SK-N-SH (cell line): ENCODE results near the gene CFC1. TPM values are rescaled to one million over a fixed set of nuclear protein-coding genes. Genes with fewer than 3 reads are reported as not detected.
"Not testable (repeated sequence)": the region's sequence is repeated elsewhere in the genome, so short reads cannot be mapped to it uniquely, and the experiment has no call there.

Experiments used
- CTCF ChIA-PET: fragments of 300-600, 350-600 bp; formaldehyde crosslinking; extraction: SDS; loops from one replicate; lab custom pipeline; 2021; lab: Yijun Ruan, JAX
- POLR2A ChIA-PET: fragments of 350-600 bp; sonication (Branson Sonifier 250); formaldehyde crosslinking; extraction: SDS; loops from one replicate; lab custom pipeline; 2020; ENCODE audit warnings: antibody characterized with exemption, inconsistent platforms; lab: Yijun Ruan, JAX
- DNase-seq: peaks from one replicate; pipeline ENCODE4 v3.0.0; 2012
- H2AFZ ChIP-seq: fragments of 200-600 bp; sonication (generic); 2 replicates; pipeline ENCODE4 v1.8.1; 2016; ENCODE audit warnings: antibody characterized with exemption, mild to moderate bottlenecking, low read depth
- H3F3A ChIP-seq: fragments of 200-600 bp; sonication (generic); replicated peaks from 2 replicates; pipeline ENCODE3; 2016; ENCODE audit warnings: antibody characterized with exemption, mild to moderate bottlenecking; ENCODE audit not compliant: insufficient read depth
- H3K27ac ChIP-seq, 2 experiments: fragments of 200-500 bp in 1 of 2; fragments of 200-600 bp in 1 of 2; sonication (Bioruptor generic) in 1 of 2; sonication (generic), shearing (Covaris generic) in 1 of 2; 2 replicates each; pipeline versions ENCODE4 v1.5.1 to v1.6.1; 2014 to 2016; ENCODE audit warnings: low read depth in 2 of 2, inconsistent platforms in 1 of 2, low read length in 1 of 2, mild to moderate bottlenecking in 1 of 2, mixed read lengths in 1 of 2
- H3K27me3 ChIP-seq: fragments of 200-600 bp; sonication (generic), shearing (Covaris generic); 2 replicates; pipeline ENCODE4 v1.6.1; 2016; ENCODE audit warnings: mixed run types; ENCODE audit not compliant: insufficient read depth
- H3K36me3 ChIP-seq, 2 experiments: fragments of 200-500 bp in 1 of 2; fragments of 200-600 bp in 1 of 2; sonication (Bioruptor generic) in 1 of 2; sonication (generic) in 1 of 2; replicated peaks in 1 of 2; 2 replicates each; pipeline versions ENCODE3 to v1.5.1; 2014 to 2016; ENCODE audit warnings: low read length in 1 of 2, mild to moderate bottlenecking in 1 of 2; ENCODE audit not compliant: insufficient read depth in 2 of 2, control insufficient read depth in 1 of 2
- H3K4me1 ChIP-seq, 2 experiments: fragments of 200-500 bp in 1 of 2; fragments of 200-600 bp in 1 of 2; sonication (Bioruptor generic) in 1 of 2; sonication (generic), shearing (Covaris generic) in 1 of 2; 2 replicates each; pipeline versions ENCODE4 v1.5.1 to v1.6.1; 2014 to 2016; ENCODE audit warnings: low read depth in 1 of 2, low read length in 1 of 2, mixed run types in 1 of 2; ENCODE audit not compliant: insufficient read depth in 2 of 2, control insufficient read depth in 1 of 2
- H3K4me2 ChIP-seq: fragments of 200-600 bp; sonication (generic), shearing (Covaris generic); 2 replicates; pipeline ENCODE4 v1.6.1; 2017; ENCODE audit warnings: mixed run types
- H3K4me3 ChIP-seq, 2 experiments: fragments of 200-500 bp in 1 of 2; fragments of 200-600 bp in 1 of 2; sonication (Bioruptor generic) in 1 of 2; sonication (generic), shearing (Covaris generic) in 1 of 2; 2 replicates each; pipeline versions ENCODE4 v1.5.1 to v1.8.1; 2014 to 2016; ENCODE audit warnings: low read depth in 2 of 2, inconsistent platforms in 1 of 2, low read length in 1 of 2, mild to moderate bottlenecking in 1 of 2, mixed read lengths in 1 of 2, moderate library complexity in 1 of 2
- H3K79me2 ChIP-seq: fragments of 200-600 bp; sonication (generic); 2 replicates; pipeline ENCODE4 v1.8.1; 2017; ENCODE audit warnings: mild to moderate bottlenecking; ENCODE audit not compliant: insufficient read depth
- H3K9ac ChIP-seq: fragments of 200-600 bp; sonication (generic); 2 replicates; pipeline ENCODE4 v1.6.1; 2017; ENCODE audit warnings: mixed run types
- H3K9me2 ChIP-seq: fragments of 200-600 bp; sonication (generic); 2 replicates; pipeline ENCODE4 v1.6.1; 2017; ENCODE audit warnings: mixed run types
- H3K9me3 ChIP-seq: fragments of 200-600 bp; sonication (generic); 2 replicates; pipeline ENCODE4 v1.6.1; 2017; ENCODE audit warnings: mixed run types, mild to moderate bottlenecking, moderate library complexity
- H4K20me1 ChIP-seq: fragments of 200-600 bp; sonication (generic); 2 replicates; pipeline ENCODE4 v1.6.1; 2017; ENCODE audit warnings: mild to moderate bottlenecking, mixed run types; ENCODE audit not compliant: insufficient read depth
- WGBS: methylation state at CpG from one replicate; pipeline ENCODE4 v1.1.6; 2017; ENCODE audit warnings: low lambda C conversion rate; 5-methylcytosine and 5-hydroxymethylcytosine counted together
- polyA plus RNA-seq, 3 experiments: library from polyadenylated mRNA; depleted of rRNA; stranded (reverse); fragments of >200 nt; gene quantifications; 2 replicates each; pipeline ENCODE4 v1.2.3, GENCODE V29; 2012

The CFC1 gene
- polyA plus RNA-seq, 1 of the 3 experiments (the other 2 are of a cell fraction) = not detected

DNA sequence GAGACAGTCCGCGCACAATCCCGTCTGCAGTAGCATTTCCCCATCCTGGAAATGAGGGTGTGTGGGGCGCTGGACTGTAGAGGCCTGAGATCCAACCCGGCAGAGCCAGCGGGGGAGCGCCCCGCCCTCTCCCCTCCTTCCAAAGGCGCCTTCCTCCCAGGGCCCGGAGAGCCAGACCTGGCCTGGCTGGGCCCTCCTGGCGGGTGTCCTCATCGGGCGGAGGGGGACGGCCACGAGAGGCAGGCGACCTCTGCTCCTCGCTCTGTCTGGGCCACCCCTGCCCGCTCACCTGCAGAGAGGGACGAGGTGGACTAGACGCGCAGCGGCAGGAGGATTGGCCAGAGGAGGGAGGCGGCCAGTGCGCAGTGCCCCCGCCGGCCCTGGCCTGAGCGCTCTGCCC, 49.9 kb downstream of the CFC1 start:
- H3K9ac ChIP-seq, DNase-seq: not testable (repeated sequence)

DNA sequence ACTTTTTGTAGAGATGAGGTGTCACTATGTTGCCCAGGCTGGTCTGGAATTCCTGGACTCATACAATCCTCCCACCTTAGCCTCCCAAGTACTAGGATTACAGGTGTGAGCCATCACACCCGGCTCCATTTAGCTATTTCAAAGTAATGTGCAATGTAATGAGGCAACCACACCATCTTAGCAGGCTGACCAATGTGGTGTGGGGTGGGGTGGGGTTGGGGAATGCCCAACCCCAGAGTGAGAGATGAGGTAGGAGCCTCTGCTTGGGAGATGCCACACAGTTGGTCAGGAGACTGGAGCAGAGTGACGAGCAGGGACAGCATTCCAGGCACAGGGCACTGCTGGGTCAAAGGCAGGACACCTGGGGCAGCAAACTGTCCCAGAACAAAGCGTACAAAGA, 51.0 kb downstream of the CFC1 start:
- WGBS = no CpG with 5 or more reads among the region's 3 CpGs
- H3K9me2 ChIP-seq, H3K4me3 ChIP-seq, CTCF ChIA-PET, H3K36me3 ChIP-seq, H3F3A ChIP-seq, H3K27ac ChIP-seq, H3K4me1 ChIP-seq, H4K20me1 ChIP-seq, H2AFZ ChIP-seq, POLR2A ChIA-PET, H3K79me2 ChIP-seq, DNase-seq, H3K27me3 ChIP-seq, H3K9me3 ChIP-seq, H3K4me2 ChIP-seq, H3K9ac ChIP-seq: not testable (repeated sequence)

More for the DNA sequence above, 49.9 kb downstream of the CFC1 start:
- H3K9me3 ChIP-seq, H3K79me2 ChIP-seq, CTCF ChIA-PET, H3K27ac ChIP-seq, H3K9me2 ChIP-seq, H3F3A ChIP-seq, POLR2A ChIA-PET, H3K27me3 ChIP-seq, H2AFZ ChIP-seq, H4K20me1 ChIP-seq, H3K4me1 ChIP-seq, H3K36me3 ChIP-seq, H3K4me3 ChIP-seq, H3K4me2 ChIP-seq: not testable (repeated sequence)
- no CpG with 5 or more reads among the region's 27 CpGs for WGBS

DNA sequence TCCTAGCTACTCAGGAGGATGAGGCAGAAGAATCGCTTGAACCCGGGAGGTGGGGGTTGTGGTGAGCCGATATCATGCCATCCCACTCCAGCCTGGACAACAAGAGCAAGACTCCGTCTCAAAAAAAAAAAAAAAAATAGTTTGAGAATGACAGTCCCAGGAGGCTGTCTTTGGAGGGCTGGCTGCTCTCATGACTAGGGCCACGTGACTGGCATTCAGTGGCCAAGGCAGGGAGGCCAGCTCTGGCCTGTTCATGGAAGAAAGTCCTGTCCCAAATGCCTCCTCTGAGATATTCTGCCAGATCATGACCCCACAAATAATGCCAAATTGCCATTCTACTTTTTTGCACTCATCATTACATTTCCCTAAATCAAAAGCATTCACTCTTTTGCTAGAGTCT, 54.4 kb downstream of the CFC1 start:
- H3K4me2 ChIP-seq, H2AFZ ChIP-seq, H3K36me3 ChIP-seq, DNase-seq, H3K9me2 ChIP-seq, H3K27me3 ChIP-seq, CTCF ChIA-PET, H4K20me1 ChIP-seq, H3K9me3 ChIP-seq, H3K9ac ChIP-seq, H3K27ac ChIP-seq, H3K79me2 ChIP-seq, POLR2A ChIA-PET, H3F3A ChIP-seq, H3K4me3 ChIP-seq, H3K4me1 ChIP-seq: not testable (repeated sequence)
- no CpG with 5 or more reads among the region's 5 CpGs for WGBS

DNA sequence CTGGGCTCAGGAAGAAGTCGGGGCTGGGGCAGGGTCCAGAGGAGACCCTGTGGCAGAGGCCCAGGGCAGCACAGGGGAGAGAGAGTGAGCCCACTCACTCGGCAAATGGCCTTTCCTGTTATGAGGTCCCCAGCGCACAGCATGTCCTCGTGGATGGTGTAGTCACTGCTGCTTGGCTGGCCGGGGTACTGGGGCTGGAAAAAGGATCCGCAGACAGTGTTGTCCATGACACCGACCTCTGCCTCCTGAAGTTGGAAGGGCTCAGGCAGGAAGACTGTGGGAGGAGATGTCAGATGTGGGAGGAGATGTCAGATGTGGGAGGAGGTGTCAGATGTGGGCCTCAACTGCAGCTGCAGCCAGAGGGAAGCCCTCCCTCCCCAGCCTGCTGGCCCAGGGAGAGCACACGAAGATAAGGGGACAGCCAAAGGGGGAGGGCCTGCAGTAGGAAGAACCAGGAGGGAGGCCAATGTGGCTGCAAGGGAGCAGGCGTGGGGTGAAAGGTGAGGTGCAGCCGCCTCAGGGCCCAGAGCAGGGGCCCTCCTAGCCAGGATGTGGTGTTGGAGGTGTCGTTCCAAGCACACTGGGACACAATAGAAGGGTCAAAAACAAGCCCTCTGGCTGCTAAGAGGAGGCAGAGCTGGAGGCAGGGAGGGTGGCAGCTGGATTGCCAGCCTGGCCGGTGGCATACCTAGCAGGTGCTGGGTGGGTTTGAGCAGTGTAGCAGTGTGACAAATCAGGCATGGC, 55.4 kb downstream of the CFC1 start:
- H2AFZ ChIP-seq, POLR2A ChIA-PET, H3K79me2 ChIP-seq, H3K27ac ChIP-seq, H3K4me3 ChIP-seq, H3K9me2 ChIP-seq, CTCF ChIA-PET, H3K27me3 ChIP-seq, H3K36me3 ChIP-seq, H3K4me2 ChIP-seq, DNase-seq, H3F3A ChIP-seq, H4K20me1 ChIP-seq, H3K9me3 ChIP-seq, H3K4me1 ChIP-seq, H3K9ac ChIP-seq: not testable (repeated sequence)
- WGBS = no CpG with 5 or more reads among the region's 12 CpGs

DNA sequence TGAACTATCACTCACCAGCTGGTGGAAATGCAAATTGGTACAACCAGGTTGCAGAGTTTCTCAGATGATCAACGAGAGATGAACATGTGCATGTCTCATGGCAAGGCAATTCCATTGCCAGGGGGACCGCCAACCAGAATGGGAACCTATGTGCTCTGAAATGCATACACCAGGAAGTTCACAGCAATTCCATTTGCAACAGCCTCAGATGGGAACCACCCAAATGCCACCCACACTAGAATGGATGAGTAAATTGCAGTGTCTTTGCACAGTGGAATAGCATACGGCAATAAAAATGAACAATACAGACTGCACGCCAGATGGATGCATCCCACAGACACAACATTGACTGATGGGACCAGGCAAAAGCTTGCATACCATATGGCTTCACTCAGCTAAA, 56.6 kb downstream of the CFC1 start:
- H2AFZ ChIP-seq, H3K27me3 ChIP-seq, H3K79me2 ChIP-seq, H3K27ac ChIP-seq, H4K20me1 ChIP-seq, H3K9me2 ChIP-seq, H3K36me3 ChIP-seq, H3K4me2 ChIP-seq, H3K4me3 ChIP-seq, POLR2A ChIA-PET, H3F3A ChIP-seq, H3K9ac ChIP-seq, DNase-seq, CTCF ChIA-PET, H3K4me1 ChIP-seq, H3K9me3 ChIP-seq: not testable (repeated sequence)
- no CpG with 5 or more reads among the region's 4 CpGs for WGBS
